ENCODE measurements around the gene FOXB2. TPM values are rescaled to one million over a fixed set of nuclear protein-coding genes. Genes with fewer than 3 reads are reported as not detected.

The FOXB2 gene
- total RNA-seq, 2 experiments from 2014 or later: not detected

DNA sequence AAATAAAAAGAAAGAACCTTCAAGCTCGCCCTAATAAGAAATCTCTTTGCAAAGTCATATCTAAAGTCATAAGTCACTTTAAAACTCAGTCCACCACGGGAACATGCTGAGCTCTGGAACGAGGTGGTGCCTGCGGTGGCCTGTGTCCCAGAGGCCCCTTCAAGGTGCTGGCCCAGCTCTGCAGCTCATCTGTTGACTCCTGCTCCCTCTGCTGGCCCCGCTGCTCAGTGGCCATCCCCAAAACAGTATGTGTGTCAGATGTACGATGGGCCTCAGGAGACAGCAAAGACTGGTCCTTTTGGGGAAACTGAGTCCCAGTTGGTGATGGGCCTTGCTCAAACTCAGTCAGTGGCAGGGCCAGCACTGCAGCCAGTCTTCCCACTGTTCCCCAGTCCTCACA is 22.8 kb upstream of the FOXB2 start:
- TF ChIP-seq, protein P1, sequence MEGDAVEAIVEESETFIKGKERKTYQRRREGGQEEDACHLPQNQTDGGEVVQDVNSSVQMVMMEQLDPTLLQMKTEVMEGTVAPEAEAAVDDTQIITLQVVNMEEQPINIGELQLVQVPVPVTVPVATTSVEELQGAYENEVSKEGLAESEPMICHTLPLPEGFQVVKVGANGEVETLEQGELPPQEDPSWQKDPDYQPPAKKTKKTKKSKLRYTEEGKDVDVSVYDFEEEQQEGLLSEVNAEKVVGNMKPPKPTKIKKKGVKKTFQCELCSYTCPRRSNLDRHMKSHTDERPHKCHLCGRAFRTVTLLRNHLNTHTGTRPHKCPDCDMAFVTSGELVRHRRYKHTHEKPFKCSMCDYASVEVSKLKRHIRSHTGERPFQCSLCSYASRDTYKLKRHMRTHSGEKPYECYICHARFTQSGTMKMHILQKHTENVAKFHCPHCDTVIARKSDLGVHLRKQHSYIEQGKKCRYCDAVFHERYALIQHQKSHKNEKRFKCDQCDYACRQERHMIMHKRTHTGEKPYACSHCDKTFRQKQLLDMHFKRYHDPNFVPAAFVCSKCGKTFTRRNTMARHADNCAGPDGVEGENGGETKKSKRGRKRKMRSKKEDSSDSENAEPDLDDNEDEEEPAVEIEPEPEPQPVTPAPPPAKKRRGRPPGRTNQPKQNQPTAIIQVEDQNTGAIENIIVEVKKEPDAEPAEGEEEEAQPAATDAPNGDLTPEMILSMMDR (conservative IDR thresholded peaks at IDR 0.05; ENCODE audit: low read length): peak; percentile 50
- TF ChIP-seq EZH2phosphoT487 (IDR thresholded peaks at IDR 0.05; ENCODE audit: borderline replicate concordance, low read depth, low read length): no peak
- intact Hi-C loops (cut with micrococcal nuclease; ENCODE audit: unreplicated experiment): loop anchor here (5.0 kb wide), 1 partner anchor 184 kb away; no protein-coding TSS in a partner anchor
- H3K9me3 ChIP-seq (ENCODE audit: low read length): no peaks in the 10 kb centered on the region
- no peak overlapping the region for H3K4me3 ChIP-seq (ENCODE audit: low read depth, low read length, poor library complexity, severe bottlenecking)
- H4K20me1 ChIP-seq (ENCODE audit: insufficient read depth, low read length): no peaks in the 10 kb centered on the region
- H3K27ac ChIP-seq (ENCODE audit: low read depth, low read length, poor library complexity, severe bottlenecking): no peak overlapping the region
- POLR2A ChIA-PET: interaction anchor here (0.6 kb wide), 1 partner anchor 1910 kb away, joined by 3 read pairs; no protein-coding TSS in a partner anchor
- no peaks in the 10 kb centered on the region for H3K36me3 ChIP-seq (ENCODE audit: insufficient read depth, low read length)
- H2AFZ ChIP-seq (ENCODE audit: low read length): no peak overlapping the region
- BruUV-seq (replicated peaks): no TSS peak
- H3K4me1 ChIP-seq (ENCODE audit: insufficient read depth, low read length, poor library complexity, severe bottlenecking): no peaks in the 10 kb centered on the region
- H3K79me2 ChIP-seq (ENCODE audit: insufficient read depth, low read depth, low read length): no peaks in the 10 kb centered on the region
- CTCF ChIA-PET (ENCODE audit: unreplicated experiment): no interaction called here
- no peak overlapping the region for H3K4me2 ChIP-seq (ENCODE audit: low read length)
- peak; percentile 5 for DNase-seq (ENCODE audit: low spot score)
- H3K9me2 ChIP-seq (ENCODE audit: insufficient read depth, low read length): no peaks in the 10 kb centered on the region

GRCh38 chr9:76999261-76999660 is 20.2 kb upstream of the FOXB2 start:
- no peak for TF ChIP-seq EZH2phosphoT487 (IDR thresholded peaks at IDR 0.05; ENCODE audit: borderline replicate concordance, low read depth, low read length)
- TF ChIP-seq, protein P1 (conservative IDR thresholded peaks at IDR 0.05; ENCODE audit: low read length): no peak
- no peaks in the 10 kb centered on the region for H3K4me1 ChIP-seq (ENCODE audit: insufficient read depth, low read length, poor library complexity, severe bottlenecking)
- H3K79me2 ChIP-seq (ENCODE audit: insufficient read depth, low read depth, low read length): no peaks in the 10 kb centered on the region
- H3K36me3 ChIP-seq (ENCODE audit: insufficient read depth, low read length): no peaks in the 10 kb centered on the region
- no peak overlapping the region for H3K4me2 ChIP-seq (ENCODE audit: low read length)
- no peaks in the 10 kb centered on the region for H3K9me2 ChIP-seq (ENCODE audit: insufficient read depth, low read length)
- intact Hi-C loops (cut with micrococcal nuclease; ENCODE audit: unreplicated experiment): loop anchor here (5.0 kb wide), 1 partner anchor 187 kb away; no protein-coding TSS in a partner anchor
- H3K9me3 ChIP-seq (ENCODE audit: low read length): no peaks in the 10 kb centered on the region
- no peaks in the 10 kb centered on the region for H4K20me1 ChIP-seq (ENCODE audit: insufficient read depth, low read length)
- no TSS peak for BruUV-seq (replicated peaks)
- CTCF ChIA-PET (ENCODE audit: unreplicated experiment): no interaction called here
- POLR2A ChIA-PET: interaction anchor here (0.6 kb wide), 1 partner anchor 452 kb away, joined by 3 read pairs; no protein-coding TSS in a partner anchor
- DNase-seq (ENCODE audit: low spot score): no peak
- no peak overlapping the region for H3K27ac ChIP-seq (ENCODE audit: low read depth, low read length, poor library complexity, severe bottlenecking)
- H3K4me3 ChIP-seq (ENCODE audit: low read depth, low read length, poor library complexity, severe bottlenecking): no peak overlapping the region
- no peak overlapping the region for H2AFZ ChIP-seq (ENCODE audit: low read length)

DNA sequence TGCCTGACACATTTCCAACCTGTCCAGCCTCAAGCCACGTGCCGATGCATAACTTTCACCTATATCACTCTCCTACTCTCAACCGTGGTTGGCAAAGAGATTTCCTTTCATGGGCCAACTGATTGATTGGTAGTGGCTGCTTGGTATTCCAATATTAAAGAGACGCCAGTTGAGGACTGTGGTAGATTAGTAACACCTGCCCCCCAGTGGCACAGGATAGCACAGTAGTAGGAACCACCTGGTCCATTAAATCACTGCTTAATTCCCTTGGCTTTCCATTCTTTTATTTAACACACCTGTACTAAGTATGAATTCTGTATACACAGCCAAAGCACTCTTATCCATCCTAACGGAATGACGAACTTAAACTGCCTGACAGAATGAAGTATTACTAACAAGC is 19.1 kb upstream of the FOXB2 start:
- TF ChIP-seq EZH2phosphoT487 (IDR thresholded peaks at IDR 0.05; ENCODE audit: borderline replicate concordance, low read depth, low read length): no peak
- TF ChIP-seq, protein P1 (conservative IDR thresholded peaks at IDR 0.05; ENCODE audit: low read length): no peak
- CTCF ChIA-PET (ENCODE audit: unreplicated experiment): no interaction called here

More for the DNA sequence above, 19.1 kb upstream of the FOXB2 start:
- H3K9me2 ChIP-seq (ENCODE audit: insufficient read depth, low read length): no peaks in the 10 kb centered on the region
- H2AFZ ChIP-seq (ENCODE audit: low read length): no peak overlapping the region
- no TSS peak for BruUV-seq (replicated peaks)
- no peak overlapping the region for H3K27ac ChIP-seq (ENCODE audit: low read depth, low read length, poor library complexity, severe bottlenecking)
- no peak overlapping the region for H3K4me2 ChIP-seq (ENCODE audit: low read length)
- H3K9me3 ChIP-seq (ENCODE audit: low read length): no peaks in the 10 kb centered on the region
- no peaks in the 10 kb centered on the region for H3K4me1 ChIP-seq (ENCODE audit: insufficient read depth, low read length, poor library complexity, severe bottlenecking)
- POLR2A ChIA-PET: no interaction called here
- H3K36me3 ChIP-seq (ENCODE audit: insufficient read depth, low read length): no peaks in the 10 kb centered on the region
- H3K4me3 ChIP-seq (ENCODE audit: low read depth, low read length, poor library complexity, severe bottlenecking): no peak overlapping the region
- no peak for DNase-seq (ENCODE audit: low spot score)
- H3K79me2 ChIP-seq (ENCODE audit: insufficient read depth, low read depth, low read length): no peaks in the 10 kb centered on the region
- H4K20me1 ChIP-seq (ENCODE audit: insufficient read depth, low read length): no peaks in the 10 kb centered on the region
- intact Hi-C loops (cut with micrococcal nuclease; ENCODE audit: unreplicated experiment): no loop called here
